ENCODE results near the gene CAMK2A.

- TF ChIP-seq EZH2 (IDR thresholded peaks at IDR 0.05; ENCODE audit: insufficient read depth, poor library complexity, severe bottlenecking) (no peak), EZH2phosphoT487 (IDR thresholded peaks at IDR 0.05; ENCODE audit: insufficient read depth, low read depth) (no peak)
Measured at GRCh38 chr5:150309886-150310239, 20.3 kb upstream of the CAMK2A start.
